ENCODE results near the gene MCTP1.

DNA sequence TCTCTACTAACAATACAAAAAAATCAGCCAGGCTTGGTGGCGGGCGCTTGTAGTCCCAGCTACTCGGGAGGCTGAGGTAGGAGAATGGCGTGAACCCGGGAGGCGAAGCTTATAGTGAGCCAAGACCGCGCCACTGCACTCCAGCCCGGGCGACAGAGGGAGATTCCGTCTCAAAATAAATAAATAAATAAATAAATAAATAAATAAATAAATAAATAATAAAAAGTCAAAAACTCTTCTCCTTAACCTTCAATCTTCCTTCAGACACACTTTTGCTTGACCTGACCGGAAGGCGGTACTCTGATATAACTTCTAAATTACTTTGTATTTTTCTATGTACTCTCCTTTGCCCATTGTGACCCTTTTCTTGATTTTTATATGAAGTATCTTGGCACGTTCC lies 364.3 kb downstream of the MCTP1 start:
- no peak for TF ChIP-seq EZH2 (IDR thresholded peaks at IDR 0.05; ENCODE audit: borderline replicate concordance)
- TF ChIP-seq, protein P1, sequence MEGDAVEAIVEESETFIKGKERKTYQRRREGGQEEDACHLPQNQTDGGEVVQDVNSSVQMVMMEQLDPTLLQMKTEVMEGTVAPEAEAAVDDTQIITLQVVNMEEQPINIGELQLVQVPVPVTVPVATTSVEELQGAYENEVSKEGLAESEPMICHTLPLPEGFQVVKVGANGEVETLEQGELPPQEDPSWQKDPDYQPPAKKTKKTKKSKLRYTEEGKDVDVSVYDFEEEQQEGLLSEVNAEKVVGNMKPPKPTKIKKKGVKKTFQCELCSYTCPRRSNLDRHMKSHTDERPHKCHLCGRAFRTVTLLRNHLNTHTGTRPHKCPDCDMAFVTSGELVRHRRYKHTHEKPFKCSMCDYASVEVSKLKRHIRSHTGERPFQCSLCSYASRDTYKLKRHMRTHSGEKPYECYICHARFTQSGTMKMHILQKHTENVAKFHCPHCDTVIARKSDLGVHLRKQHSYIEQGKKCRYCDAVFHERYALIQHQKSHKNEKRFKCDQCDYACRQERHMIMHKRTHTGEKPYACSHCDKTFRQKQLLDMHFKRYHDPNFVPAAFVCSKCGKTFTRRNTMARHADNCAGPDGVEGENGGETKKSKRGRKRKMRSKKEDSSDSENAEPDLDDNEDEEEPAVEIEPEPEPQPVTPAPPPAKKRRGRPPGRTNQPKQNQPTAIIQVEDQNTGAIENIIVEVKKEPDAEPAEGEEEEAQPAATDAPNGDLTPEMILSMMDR (IDR thresholded peaks at IDR 0.05; ENCODE audit: poor library complexity): no peak
- no peak for TF ChIP-seq EZH2phosphoT487 (IDR thresholded peaks at IDR 0.05; ENCODE audit: low read depth, severe bottlenecking, unreplicated experiment)

Data from hepatocyte (in vitro differentiated cells).